ENCODE measurements around the gene JAM2. TPM values are rescaled to one million over a fixed set of nuclear protein-coding genes. Genes with fewer than 3 reads are reported as not detected.
"Not testable (repeated sequence)": the region's sequence is repeated elsewhere in the genome, so short reads cannot be mapped to it uniquely, and the experiment has no call there.

Gene JAM2
- total and polyA plus RNA-seq, 2 donors from 2014 or later = 6.0 to 12.0 TPM

DNA sequence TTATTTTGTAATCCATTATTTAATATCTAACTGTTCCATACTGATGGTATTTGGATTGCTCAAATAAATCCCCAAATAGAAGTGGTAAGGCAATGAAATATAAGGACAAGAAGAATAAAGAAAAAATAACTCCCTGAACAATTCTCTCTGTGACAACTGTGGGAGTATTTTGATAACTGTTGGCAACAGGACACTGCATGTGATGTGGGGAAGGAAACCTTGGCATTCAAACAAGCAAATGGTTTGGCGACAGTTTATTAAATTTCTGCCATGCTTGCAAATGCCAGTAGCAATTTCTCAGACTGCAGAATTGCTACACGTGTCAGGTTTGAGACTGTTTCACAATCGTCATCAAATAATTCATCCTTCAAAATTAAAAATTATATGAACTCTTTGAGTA, 23.2 kb upstream of the JAM2 start:
- no peak for FAIRE-seq
- DNase-seq = no peak
- TF ChIP-seq, protein P1, sequence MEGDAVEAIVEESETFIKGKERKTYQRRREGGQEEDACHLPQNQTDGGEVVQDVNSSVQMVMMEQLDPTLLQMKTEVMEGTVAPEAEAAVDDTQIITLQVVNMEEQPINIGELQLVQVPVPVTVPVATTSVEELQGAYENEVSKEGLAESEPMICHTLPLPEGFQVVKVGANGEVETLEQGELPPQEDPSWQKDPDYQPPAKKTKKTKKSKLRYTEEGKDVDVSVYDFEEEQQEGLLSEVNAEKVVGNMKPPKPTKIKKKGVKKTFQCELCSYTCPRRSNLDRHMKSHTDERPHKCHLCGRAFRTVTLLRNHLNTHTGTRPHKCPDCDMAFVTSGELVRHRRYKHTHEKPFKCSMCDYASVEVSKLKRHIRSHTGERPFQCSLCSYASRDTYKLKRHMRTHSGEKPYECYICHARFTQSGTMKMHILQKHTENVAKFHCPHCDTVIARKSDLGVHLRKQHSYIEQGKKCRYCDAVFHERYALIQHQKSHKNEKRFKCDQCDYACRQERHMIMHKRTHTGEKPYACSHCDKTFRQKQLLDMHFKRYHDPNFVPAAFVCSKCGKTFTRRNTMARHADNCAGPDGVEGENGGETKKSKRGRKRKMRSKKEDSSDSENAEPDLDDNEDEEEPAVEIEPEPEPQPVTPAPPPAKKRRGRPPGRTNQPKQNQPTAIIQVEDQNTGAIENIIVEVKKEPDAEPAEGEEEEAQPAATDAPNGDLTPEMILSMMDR (IDR thresholded peaks at IDR 0.05; ENCODE audit: borderline replicate concordance, extremely low read depth, insufficient read depth) = no peak
- no peaks in the 10 kb centered on the region for H3K4me1 ChIP-seq (ENCODE audit: control insufficient read depth in 2 of 3, insufficient read depth in 2 of 3, low read depth in 1 of 3, low read length in 3 of 3)
- no peaks in the 10 kb centered on the region for H3K9me3 ChIP-seq (ENCODE audit: control insufficient read depth in 2 of 3, insufficient read depth in 1 of 3, low read length in 3 of 3)
- H3K36me3 ChIP-seq (ENCODE audit: control insufficient read depth in 2 of 3, insufficient read depth in 3 of 3, low read length in 3 of 3) = no peaks in the 10 kb centered on the region
- intact Hi-C loops (cut with DNase I) = loop anchor here (10.0 kb wide), 1 partner anchor 89 kb away; no protein-coding TSS in a partner anchor
- H3K9ac ChIP-seq (ENCODE audit: low read length in 3 of 3) = no peak overlapping the region
- H3K27ac ChIP-seq (ENCODE audit: low read depth in 2 of 2, low read length in 2 of 2) = no peak overlapping the region
- H3K27me3 ChIP-seq (ENCODE audit: control insufficient read depth, insufficient read depth, low read length) = no peaks in the 10 kb centered on the region
- no peak overlapping the region for H3K4me3 ChIP-seq (ENCODE audit: low read length in 3 of 3)

DNA sequence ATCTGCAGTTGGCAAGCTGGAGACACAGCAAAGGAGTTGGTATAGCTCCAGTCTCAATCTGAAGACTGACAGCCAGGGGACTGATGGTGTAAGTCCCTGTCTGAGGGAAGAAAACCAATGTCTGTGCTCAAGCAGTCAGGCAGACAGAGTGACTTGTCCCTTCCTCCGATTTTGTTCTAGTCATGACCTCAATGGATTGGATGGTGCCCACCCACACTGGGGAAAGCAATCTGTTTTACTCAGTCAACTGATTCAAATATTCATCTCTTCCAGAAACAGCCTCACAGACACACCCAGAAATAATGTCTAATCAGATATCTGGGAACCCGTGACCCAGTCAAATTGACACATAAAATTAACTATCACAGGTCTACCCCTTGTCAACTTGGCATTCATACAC, 19.9 kb upstream of the JAM2 start:
- no peaks in the 10 kb centered on the region for H3K9me3 ChIP-seq (ENCODE audit: control insufficient read depth in 2 of 3, insufficient read depth in 1 of 3, low read length in 3 of 3)
- no peaks in the 10 kb centered on the region for H3K4me1 ChIP-seq (ENCODE audit: control insufficient read depth in 2 of 3, insufficient read depth in 2 of 3, low read depth in 1 of 3, low read length in 3 of 3)
- H3K36me3 ChIP-seq (ENCODE audit: control insufficient read depth in 2 of 3, insufficient read depth in 3 of 3, low read length in 3 of 3) = no peaks in the 10 kb centered on the region
- H3K9ac ChIP-seq (ENCODE audit: low read length in 3 of 3) = no peak overlapping the region
- FAIRE-seq = no peak
- H3K27me3 ChIP-seq (ENCODE audit: control insufficient read depth, insufficient read depth, low read length) = no peaks in the 10 kb centered on the region
- H3K27ac ChIP-seq (ENCODE audit: low read depth in 2 of 2, low read length in 2 of 2) = no peak overlapping the region
- intact Hi-C loops (cut with DNase I) = loop anchor here (10.0 kb wide), 1 partner anchor 86 kb away; no protein-coding TSS in a partner anchor
- H3K4me3 ChIP-seq (ENCODE audit: low read length in 3 of 3) = no peak overlapping the region
- DNase-seq = no peak
- TF ChIP-seq, protein P1 (IDR thresholded peaks at IDR 0.05; ENCODE audit: borderline replicate concordance, extremely low read depth, insufficient read depth) = no peak

DNA sequence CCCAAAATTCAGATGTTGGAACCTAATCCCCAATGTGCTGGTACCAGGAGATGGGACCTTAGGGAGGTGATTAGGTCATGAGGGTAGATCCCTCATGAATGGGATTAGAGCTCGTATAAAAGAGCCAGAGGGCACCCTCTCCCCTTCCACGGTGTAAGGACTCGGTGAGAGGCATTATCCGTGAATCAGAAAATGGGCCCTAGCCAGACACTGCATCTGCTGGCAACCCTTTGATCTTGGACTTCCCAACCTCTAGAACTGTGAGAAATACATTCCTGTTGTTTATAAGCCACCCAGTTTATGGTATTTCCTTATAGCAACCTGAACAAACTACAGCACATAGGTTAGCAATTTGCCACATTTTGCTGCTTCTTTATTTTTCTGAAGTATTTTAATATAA, 14.5 kb upstream of the JAM2 start:
- no peak for DNase-seq
- Histone ChIP-seq H3K36me3 (ENCODE audit: control insufficient read depth in 2 of 3, insufficient read depth in 3 of 3, low read length in 3 of 3) (no peaks in the 10 kb centered on the region), H3K27ac (ENCODE audit: low read depth in 2 of 2, low read length in 2 of 2) (no peak overlapping the region), H3K4me1 (ENCODE audit: control insufficient read depth in 2 of 3, insufficient read depth in 2 of 3, low read depth in 1 of 3, low read length in 3 of 3) (no peaks in the 10 kb centered on the region), H3K4me3 (ENCODE audit: low read length in 3 of 3) (no peak overlapping the region), H3K9me3 (ENCODE audit: control insufficient read depth in 2 of 3, insufficient read depth in 1 of 3, low read length in 3 of 3) (no peaks in the 10 kb centered on the region), H3K27me3 (ENCODE audit: control insufficient read depth, insufficient read depth, low read length) (no peaks in the 10 kb centered on the region), H3K9ac (ENCODE audit: low read length in 3 of 3) (no peak overlapping the region)
- FAIRE-seq = no peak
- TF ChIP-seq, protein P1 (IDR thresholded peaks at IDR 0.05; ENCODE audit: borderline replicate concordance, extremely low read depth, insufficient read depth) = no peak
- intact Hi-C loops (cut with DNase I) = no loop called here

DNA sequence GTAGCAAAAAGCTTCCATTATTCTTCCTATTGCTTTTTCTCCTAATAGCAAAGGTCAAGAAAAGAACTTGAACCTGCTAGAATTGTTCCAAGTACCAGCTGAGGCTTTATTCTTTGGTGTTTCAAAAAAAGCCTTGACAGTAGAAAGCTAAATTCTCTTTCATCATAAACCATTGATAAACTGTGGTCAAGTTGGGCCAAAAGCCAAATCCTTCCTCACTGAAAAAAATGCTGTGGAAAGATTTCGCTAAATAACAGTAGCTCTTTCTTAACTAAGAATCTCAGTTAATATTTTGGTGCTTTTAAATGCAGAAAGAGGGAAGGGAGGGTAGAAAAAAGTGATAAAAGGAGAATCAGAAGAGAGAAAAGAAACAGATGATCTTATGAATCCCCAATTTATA, 14.0 kb upstream of the JAM2 start:
- no peaks in the 10 kb centered on the region for H3K36me3 ChIP-seq (ENCODE audit: control insufficient read depth in 2 of 3, insufficient read depth in 3 of 3, low read length in 3 of 3)
- DNase-seq = no peak
- TF ChIP-seq, protein P1 (IDR thresholded peaks at IDR 0.05; ENCODE audit: borderline replicate concordance, extremely low read depth, insufficient read depth) = no peak
- no peak overlapping the region for H3K4me3 ChIP-seq (ENCODE audit: low read length in 3 of 3)
- no peak overlapping the region for H3K9ac ChIP-seq (ENCODE audit: low read length in 3 of 3)
- no peak overlapping the region for H3K27ac ChIP-seq (ENCODE audit: low read depth in 2 of 2, low read length in 2 of 2)
- no peak for FAIRE-seq
- no peaks in the 10 kb centered on the region for H3K4me1 ChIP-seq (ENCODE audit: control insufficient read depth in 2 of 3, insufficient read depth in 2 of 3, low read depth in 1 of 3, low read length in 3 of 3)
- H3K27me3 ChIP-seq (ENCODE audit: control insufficient read depth, insufficient read depth, low read length) = no peaks in the 10 kb centered on the region
- no peaks in the 10 kb centered on the region for H3K9me3 ChIP-seq (ENCODE audit: control insufficient read depth in 2 of 3, insufficient read depth in 1 of 3, low read length in 3 of 3)
- intact Hi-C loops (cut with DNase I) = no loop called here

DNA sequence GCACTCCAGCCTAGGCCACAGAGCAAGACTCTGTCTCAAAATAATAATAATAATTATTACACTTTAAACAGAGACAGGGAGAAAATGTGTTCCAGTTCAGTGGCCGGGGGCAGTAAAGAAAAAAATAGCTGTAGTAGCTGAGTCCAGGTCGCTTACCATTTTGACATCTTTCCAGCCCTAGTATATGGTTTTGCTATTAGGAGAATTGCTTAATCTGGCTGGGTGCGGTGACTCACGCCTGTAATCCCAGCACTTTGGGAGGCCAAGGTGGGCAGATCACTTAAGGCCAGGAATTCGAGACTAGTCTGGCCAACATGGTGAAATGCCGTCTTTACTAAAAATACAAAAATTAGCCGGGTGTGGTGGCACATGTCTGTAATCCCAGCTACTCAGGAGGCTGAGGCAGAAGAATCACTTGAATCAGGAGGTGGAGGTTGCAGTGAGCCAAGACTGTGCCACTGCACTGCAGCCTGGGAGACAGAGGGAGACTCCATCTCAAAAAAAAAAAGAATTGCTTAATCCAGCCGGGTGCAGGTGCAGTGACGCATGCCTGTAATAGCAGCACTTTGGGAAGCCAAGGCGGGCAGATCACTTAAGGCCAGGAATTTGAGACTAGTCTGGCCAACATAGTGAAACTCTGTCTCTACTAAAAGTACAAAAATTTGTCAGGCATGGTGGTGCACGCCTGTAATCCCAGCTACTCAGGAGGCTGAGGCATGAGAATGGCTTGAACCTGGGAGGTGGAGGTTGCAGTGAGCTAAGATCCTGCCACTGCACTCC, 13.1 kb upstream of the JAM2 start:
- H3K27me3 ChIP-seq (ENCODE audit: control insufficient read depth, insufficient read depth, low read length); H3K9ac ChIP-seq (ENCODE audit: low read length in 3 of 3); H3K4me3 ChIP-seq (ENCODE audit: low read length in 3 of 3); intact Hi-C loops (cut with DNase I); FAIRE-seq; H3K9me3 ChIP-seq (ENCODE audit: control insufficient read depth in 2 of 3, insufficient read depth in 1 of 3, low read length in 3 of 3); H3K27ac ChIP-seq (ENCODE audit: low read depth in 2 of 2, low read length in 2 of 2); H3K36me3 ChIP-seq (ENCODE audit: control insufficient read depth in 2 of 3, insufficient read depth in 3 of 3, low read length in 3 of 3); H3K4me1 ChIP-seq (ENCODE audit: control insufficient read depth in 2 of 3, insufficient read depth in 2 of 3, low read depth in 1 of 3, low read length in 3 of 3); DNase-seq: not testable (repeated sequence)
